ENCODE data around the gene TPCN2.
"Not testable (repeated sequence)": the region's sequence is repeated elsewhere in the genome, so short reads cannot be mapped to it uniquely, and the experiment has no call there.

TPCN2 gene

DNA sequence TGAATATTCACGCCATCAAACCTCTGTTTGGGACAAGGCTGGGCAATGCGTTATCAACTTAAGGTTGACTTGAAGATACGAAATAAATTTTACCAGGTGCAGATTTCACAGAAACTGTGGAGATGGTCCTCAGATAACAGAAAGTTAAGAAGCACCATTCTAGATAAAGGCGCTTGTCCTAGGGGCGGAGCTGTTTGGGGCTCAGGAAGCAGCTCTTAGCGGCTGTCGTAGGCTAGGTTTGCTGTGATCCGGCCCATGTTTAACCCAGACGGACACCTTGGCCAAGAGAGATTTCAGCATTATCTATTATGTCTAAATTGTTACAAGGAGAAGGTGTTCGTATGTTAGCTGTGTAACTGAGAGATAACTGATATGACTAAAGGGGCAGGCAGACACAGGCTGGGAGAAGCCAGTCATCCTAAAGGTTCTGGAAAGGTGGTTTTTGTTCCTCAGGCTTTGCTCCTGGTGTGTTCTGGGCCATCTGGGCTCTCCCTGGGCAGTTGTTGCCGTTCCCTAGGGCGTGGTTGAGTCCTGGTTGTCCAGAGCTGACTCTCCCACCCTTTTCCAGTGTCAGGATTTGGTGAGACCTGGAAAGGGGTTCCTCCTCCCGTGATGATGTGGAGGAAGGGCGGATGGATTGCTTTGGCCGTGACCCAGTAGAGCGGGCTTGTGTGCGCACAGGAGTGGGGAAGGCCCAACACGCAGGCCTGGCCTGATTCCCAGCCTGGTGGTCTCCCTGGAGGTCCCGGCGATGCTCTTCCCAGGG, 25.8 kb downstream of the TPCN2 start:
- H3K4me3 ChIP-seq (ENCODE audit: control insufficient read depth, low read depth, low read length), result no peak overlapping the region
- DNase-seq (ENCODE audit: low read depth), result no peak
- TF ChIP-seq, protein P1, sequence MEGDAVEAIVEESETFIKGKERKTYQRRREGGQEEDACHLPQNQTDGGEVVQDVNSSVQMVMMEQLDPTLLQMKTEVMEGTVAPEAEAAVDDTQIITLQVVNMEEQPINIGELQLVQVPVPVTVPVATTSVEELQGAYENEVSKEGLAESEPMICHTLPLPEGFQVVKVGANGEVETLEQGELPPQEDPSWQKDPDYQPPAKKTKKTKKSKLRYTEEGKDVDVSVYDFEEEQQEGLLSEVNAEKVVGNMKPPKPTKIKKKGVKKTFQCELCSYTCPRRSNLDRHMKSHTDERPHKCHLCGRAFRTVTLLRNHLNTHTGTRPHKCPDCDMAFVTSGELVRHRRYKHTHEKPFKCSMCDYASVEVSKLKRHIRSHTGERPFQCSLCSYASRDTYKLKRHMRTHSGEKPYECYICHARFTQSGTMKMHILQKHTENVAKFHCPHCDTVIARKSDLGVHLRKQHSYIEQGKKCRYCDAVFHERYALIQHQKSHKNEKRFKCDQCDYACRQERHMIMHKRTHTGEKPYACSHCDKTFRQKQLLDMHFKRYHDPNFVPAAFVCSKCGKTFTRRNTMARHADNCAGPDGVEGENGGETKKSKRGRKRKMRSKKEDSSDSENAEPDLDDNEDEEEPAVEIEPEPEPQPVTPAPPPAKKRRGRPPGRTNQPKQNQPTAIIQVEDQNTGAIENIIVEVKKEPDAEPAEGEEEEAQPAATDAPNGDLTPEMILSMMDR (IDR thresholded peaks at IDR 0.05; ENCODE audit: control insufficient read depth, insufficient read depth, low read depth, low read length, missing control alignments), result no peak

DNA sequence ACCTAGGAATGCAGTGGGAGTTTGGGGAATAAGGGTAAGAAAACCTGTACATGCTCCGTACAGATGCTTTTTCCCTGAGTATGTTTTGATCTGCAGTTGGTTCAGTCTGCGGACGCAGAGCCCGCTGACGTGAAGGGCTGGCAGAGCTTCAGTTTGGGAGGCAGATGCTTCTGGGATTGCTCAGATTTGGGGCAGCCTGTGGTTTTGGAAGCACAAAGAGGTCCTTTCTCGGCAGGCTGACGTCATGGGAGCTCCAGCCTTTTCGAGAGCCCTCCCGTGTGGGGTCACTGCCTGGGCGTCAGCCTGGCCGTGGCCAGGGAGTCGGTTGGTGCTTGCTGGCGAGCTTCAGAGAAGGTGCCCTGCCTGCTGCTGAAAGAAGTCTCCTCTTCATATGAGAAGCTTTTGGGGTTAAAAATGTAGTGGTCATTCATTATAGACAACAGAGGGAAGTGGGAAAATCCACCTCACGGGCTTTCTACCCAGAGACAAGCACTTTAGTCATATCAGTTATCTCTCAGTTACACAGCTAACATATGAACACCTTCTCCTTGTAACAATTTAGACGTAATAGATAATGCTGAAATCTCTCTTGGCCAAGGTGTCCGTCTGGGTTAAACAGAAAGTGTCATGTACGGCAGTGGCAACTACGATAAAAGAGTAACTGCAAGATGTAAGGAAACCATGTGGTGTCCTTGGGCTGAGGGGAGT, 26.8 kb downstream of the TPCN2 start:
- TF ChIP-seq, protein P1 (IDR thresholded peaks at IDR 0.05; ENCODE audit: control insufficient read depth, insufficient read depth, low read depth, low read length, missing control alignments), result no peak
- DNase-seq (ENCODE audit: low read depth), result peak; percentile 95
- no peak overlapping the region for H3K4me3 ChIP-seq (ENCODE audit: control insufficient read depth, low read depth, low read length)

DNA sequence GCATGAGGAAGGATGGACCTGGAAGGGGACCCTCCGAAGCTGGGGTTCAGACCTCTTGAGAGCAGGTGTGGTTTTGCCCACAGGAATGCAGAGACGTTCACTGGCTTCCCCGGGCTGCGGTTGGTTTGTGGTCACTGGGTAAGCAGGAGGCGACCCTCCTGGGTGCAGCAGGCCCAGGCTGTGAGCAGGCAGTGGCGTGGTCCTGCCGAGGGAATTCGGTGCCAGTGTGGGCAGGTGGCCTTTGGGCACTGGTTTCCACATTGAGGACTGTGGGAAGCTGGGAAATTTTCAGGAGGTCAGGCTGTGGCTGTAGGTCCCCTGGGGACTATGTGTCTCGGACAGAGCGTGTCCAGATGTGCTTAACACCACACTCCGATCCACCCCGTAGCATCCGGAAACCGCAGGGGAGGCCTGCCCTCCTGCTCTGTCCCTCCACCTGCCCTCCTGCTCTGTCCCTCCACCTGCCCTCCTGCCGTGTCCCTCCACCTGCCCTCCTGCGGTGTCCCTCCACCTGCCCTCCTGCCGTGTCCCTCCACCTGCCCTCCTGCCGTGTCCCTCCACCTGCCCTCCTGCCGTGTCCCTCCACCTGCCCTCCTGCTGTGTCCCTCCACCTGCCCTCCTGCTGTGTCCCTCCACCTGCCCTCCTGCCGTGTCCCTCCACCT, 27.5 kb downstream of the TPCN2 start:
- TF ChIP-seq, protein P1 (IDR thresholded peaks at IDR 0.05; ENCODE audit: control insufficient read depth, insufficient read depth, low read depth, low read length, missing control alignments), result no peak
- no peak overlapping the region for H3K4me3 ChIP-seq (ENCODE audit: control insufficient read depth, low read depth, low read length)
- DNase-seq (ENCODE audit: low read depth), result peak; percentile 18

DNA sequence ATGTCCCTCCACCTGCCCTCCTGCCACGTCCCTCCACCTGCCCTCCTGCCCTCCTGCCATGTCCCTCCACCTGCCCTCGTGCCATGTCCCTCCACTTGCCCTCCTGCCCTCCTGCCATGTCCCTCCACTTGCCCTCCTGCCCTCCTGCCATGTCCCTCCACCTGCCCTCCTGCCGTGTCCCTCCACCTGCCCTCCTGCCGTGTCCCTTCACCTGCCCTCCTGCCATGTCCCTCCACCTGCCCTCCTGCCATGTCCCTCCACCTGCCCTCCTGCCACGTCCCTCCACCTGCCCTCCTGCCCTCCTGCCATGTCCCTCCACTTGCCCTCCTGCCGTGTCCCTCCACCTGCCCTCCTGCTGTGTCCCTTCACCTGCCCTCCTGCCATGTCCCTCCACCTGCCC, 28.2 kb downstream of the TPCN2 start:
- not testable (repeated sequence) for H3K4me3 ChIP-seq (ENCODE audit: control insufficient read depth, low read depth, low read length); DNase-seq (ENCODE audit: low read depth)

DNA sequence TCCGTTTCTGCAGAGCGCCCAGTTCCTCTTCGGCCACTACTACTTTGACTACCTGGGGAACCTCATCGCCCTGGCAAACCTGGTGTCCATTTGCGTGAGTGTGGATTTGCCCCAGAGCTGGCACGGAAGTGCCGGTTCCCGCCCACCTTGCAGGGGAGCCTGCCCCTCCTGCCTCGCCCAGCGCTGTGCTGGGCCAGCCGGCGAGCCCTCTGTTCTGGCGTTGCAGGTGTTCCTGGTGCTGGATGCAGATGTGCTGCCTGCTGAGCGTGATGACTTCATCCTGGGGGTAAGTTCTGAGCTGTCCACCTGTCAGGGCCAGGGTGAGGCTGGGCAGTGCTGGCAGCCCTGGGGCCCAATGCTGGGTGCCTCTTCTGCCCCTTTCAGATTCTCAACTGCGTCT, 29.8 kb downstream of the TPCN2 start:
- no peak for DNase-seq (ENCODE audit: low read depth)
- H3K4me3 ChIP-seq (ENCODE audit: control insufficient read depth, low read depth, low read length), result no peak overlapping the region
- TF ChIP-seq, protein P1 (IDR thresholded peaks at IDR 0.05; ENCODE audit: control insufficient read depth, insufficient read depth, low read depth, low read length, missing control alignments), result no peak

DNA sequence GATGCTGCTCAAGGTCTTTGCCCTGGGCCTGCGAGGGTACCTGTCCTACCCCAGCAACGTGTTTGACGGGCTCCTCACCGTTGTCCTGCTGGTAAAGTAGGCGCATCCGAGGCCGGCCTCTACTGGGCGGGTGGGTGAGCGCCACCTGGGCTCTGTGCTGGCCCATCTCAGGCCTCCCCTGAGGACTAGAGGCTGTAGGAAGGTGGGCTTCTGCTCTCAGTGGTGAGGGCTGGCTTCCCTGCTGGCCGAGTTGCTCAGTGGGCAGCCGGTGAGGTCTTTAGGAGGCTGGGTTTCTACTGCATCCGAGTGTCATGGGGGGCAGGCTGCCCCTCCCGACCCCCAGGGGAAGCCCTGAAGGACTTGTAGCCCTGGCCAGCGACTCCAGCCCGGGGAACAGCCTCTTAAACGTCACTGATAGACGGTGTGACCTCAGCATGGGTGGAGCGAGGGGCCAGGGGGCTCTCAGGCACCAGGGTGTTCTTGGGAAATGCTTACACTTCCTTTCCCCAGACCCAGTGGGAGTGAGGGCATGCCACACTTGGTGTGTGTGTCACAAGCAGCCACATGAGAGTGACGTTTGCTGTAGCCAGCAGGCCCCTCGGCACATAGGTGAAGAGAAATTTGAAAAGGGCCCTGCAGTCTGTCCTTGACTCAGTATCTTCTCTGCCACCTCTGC, 30.3 kb downstream of the TPCN2 start:
- H3K4me3 ChIP-seq (ENCODE audit: control insufficient read depth, low read depth, low read length), result no peak overlapping the region
- TF ChIP-seq, protein P1 (IDR thresholded peaks at IDR 0.05; ENCODE audit: control insufficient read depth, insufficient read depth, low read depth, low read length, missing control alignments), result no peak
- DNase-seq (ENCODE audit: low read depth), result no peak
